Measurements from ENCODE around the gene BASP1. TPM values are rescaled to one million over a fixed set of nuclear protein-coding genes. Genes with fewer than 3 reads are reported as not detected.
"Not testable (repeated sequence)": the region's sequence is repeated elsewhere in the genome, so short reads cannot be mapped to it uniquely, and the experiment has no call there.

The BASP1 gene
- total RNA-seq, 6 experiments from 2014 or later = 101 to 158 (median 151) TPM

GRCh38 chr5:17302604-17303003 is 85.2 kb downstream of the BASP1 start:
- H3K36me3 Mint-ChIP-seq (ENCODE audit: low read depth) = peaks cover 3% of the 10 kb centered on the region; the same call in 1 of the 2 replicates
- DNase-seq = no peak
- H3K4me1 Mint-ChIP-seq (ENCODE audit: low read depth) = peaks cover 28% of the 10 kb centered on the region
- H3K4me3 Mint-ChIP-seq = no peak overlapping the region
- no peak for TF ChIP-seq CTCF (IDR thresholded peaks at IDR 0.05)
- H3K27me3 Mint-ChIP-seq (ENCODE audit: insufficient read depth) = peaks cover 1% of the 10 kb centered on the region
- H3K9me3 Mint-ChIP-seq = no peaks in the 10 kb centered on the region
- H3K27ac Mint-ChIP-seq = no peak overlapping the region

GRCh38 chr5:17304282-17304681 is 86.9 kb downstream of the BASP1 start:
- peaks cover 3% of the 10 kb centered on the region; the same call in 1 of the 2 replicates for H3K27me3 Mint-ChIP-seq (ENCODE audit: insufficient read depth)
- H3K36me3 Mint-ChIP-seq (ENCODE audit: low read depth) = peaks cover 7% of the 10 kb centered on the region; the same call in 1 of the 2 replicates
- DNase-seq = no peak
- peaks cover 28% of the 10 kb centered on the region for H3K4me1 Mint-ChIP-seq (ENCODE audit: low read depth)
- no peaks in the 10 kb centered on the region for H3K9me3 Mint-ChIP-seq
- H3K4me3 Mint-ChIP-seq = no peak overlapping the region
- H3K27ac Mint-ChIP-seq = no peak overlapping the region
- peak; percentile 9; the same call in 1 of the 2 replicates for TF ChIP-seq CTCF (IDR thresholded peaks at IDR 0.05)

GRCh38 chr5:17305017-17305416 is 87.6 kb downstream of the BASP1 start:
- Mint-ChIP-seq H3K9me3 (no peaks in the 10 kb centered on the region), H3K27me3 (ENCODE audit: insufficient read depth) (peaks cover 3% of the 10 kb centered on the region), H3K27ac (no peak overlapping the region), H3K4me3 (no peak overlapping the region), H3K4me1 (ENCODE audit: low read depth) (peaks cover 28% of the 10 kb centered on the region), H3K36me3 (ENCODE audit: low read depth) (peaks cover 7% of the 10 kb centered on the region; the same call in 1 of the 2 replicates)
- no peak for DNase-seq
- TF ChIP-seq CTCF (IDR thresholded peaks at IDR 0.05) = no peak

GRCh38 chr5:17305964-17306725 is 88.7 kb downstream of the BASP1 start:
- Mint-ChIP-seq H3K27me3 (ENCODE audit: insufficient read depth) (peaks cover 4% of the 10 kb centered on the region), H3K36me3 (ENCODE audit: low read depth) (peaks cover 7% of the 10 kb centered on the region; the same call in 1 of the 2 replicates), H3K27ac (peak overlapping the region; percentile 63), H3K4me1 (ENCODE audit: low read depth) (peaks cover 28% of the 10 kb centered on the region), H3K9me3 (no peaks in the 10 kb centered on the region), H3K4me3 (peak overlapping the region; percentile 41; the same call in 1 of the 2 replicates)
- no peak for TF ChIP-seq CTCF (IDR thresholded peaks at IDR 0.05)
- DNase-seq = peak; percentile 70

- H3K9me3 Mint-ChIP-seq = no peaks in the 10 kb centered on the region
- H3K36me3 Mint-ChIP-seq (ENCODE audit: low read depth) = peaks cover 7% of the 10 kb centered on the region; the same call in 1 of the 2 replicates
- H3K27ac Mint-ChIP-seq = no peak overlapping the region
- H3K27me3 Mint-ChIP-seq (ENCODE audit: insufficient read depth) = peaks cover 4% of the 10 kb centered on the region
- DNase-seq = no peak
- H3K4me1 Mint-ChIP-seq (ENCODE audit: low read depth) = peaks cover 28% of the 10 kb centered on the region
- no peak for TF ChIP-seq CTCF (IDR thresholded peaks at IDR 0.05)
- no peak overlapping the region for H3K4me3 Mint-ChIP-seq
These were observed 89.3 kb downstream of the BASP1 start for GRCh38 chr5:17306726-17307091.

GRCh38 chr5:17307440-17307839 is 90.0 kb downstream of the BASP1 start:
- H3K4me3 Mint-ChIP-seq, H3K27ac Mint-ChIP-seq: not testable (repeated sequence)

More at GRCh38 chr5:17307440-17307839, 90.0 kb downstream of the BASP1 start:
- peaks cover 22% of the 10 kb centered on the region for H3K4me1 Mint-ChIP-seq (ENCODE audit: low read depth)
- H3K36me3 Mint-ChIP-seq (ENCODE audit: low read depth); H3K27me3 Mint-ChIP-seq (ENCODE audit: insufficient read depth); H3K9me3 Mint-ChIP-seq; DNase-seq: not testable (repeated sequence)
